ENCODE measurements around the gene CELSR1. TPM values are rescaled to one million over a fixed set of nuclear protein-coding genes. Genes with fewer than 3 reads are reported as not detected.

The CELSR1 gene
- total RNA-seq, 1 experiment from 2014 or later, result 19.6 TPM

GRCh38 chr22:46522797-46523196 lies 14.6 kb downstream of the CELSR1 start:
- H3K9ac ChIP-seq (ENCODE audit: low read length), result no peak overlapping the region
- no peaks in the 10 kb centered on the region for H3K36me3 ChIP-seq (ENCODE audit: control insufficient read depth in 1 of 2, insufficient read depth in 2 of 2, low read length in 2 of 2)
- intact Hi-C loops (cut with micrococcal nuclease), result no loop called here
- ATAC-seq (no peak), DNase-seq (ENCODE audit: low read depth, low spot score) (no peak)
- H3K4me3 ChIP-seq (replicated peaks in 1 of 2; ENCODE audit: low read depth in 1 of 2, low read length in 2 of 2), result no peak overlapping the region
- no peaks in the 10 kb centered on the region for H3K9me2 ChIP-seq (ENCODE audit: insufficient read depth)
- TF ChIP-seq CTCF (IDR thresholded peaks at IDR 0.05 in 2 of 3, conservative IDR thresholded peaks at IDR 0.05 in 1 of 3; ENCODE audit: borderline replicate concordance in 1 of 3, insufficient read depth in 1 of 3, low read depth in 2 of 3, low read length in 2 of 3) (no peak), YY1 (IDR thresholded peaks at IDR 0.05; ENCODE audit: extremely low read depth, insufficient replicate concordance, low read depth, low read length) (no peak), ZBTB33 (IDR thresholded peaks at IDR 0.05; ENCODE audit: extremely low read depth, insufficient replicate concordance, low read length) (no peak), SP1 (IDR thresholded peaks at IDR 0.05; ENCODE audit: low read depth) (no peak), RAD21 (IDR thresholded peaks at IDR 0.05; ENCODE audit: low read depth) (no peak), POLR2AphosphoS5 (IDR thresholded peaks at IDR 0.05; ENCODE audit: low read depth, low read length) (no peak), JUND (IDR thresholded peaks at IDR 0.05) (no peak), REST (IDR thresholded peaks at IDR 0.05; ENCODE audit: low read depth) (no peak), EGR1 (IDR thresholded peaks at IDR 0.05; ENCODE audit: low read depth) (no peak), EZH2 (IDR thresholded peaks at IDR 0.05) (no peak)
- ChIA-PET POLR2A (no interaction called here), RAD21 (ENCODE audit: low non-redundant PET in 1 of 2, low total read pairs in 2 of 2, uncharacterized antibody in 2 of 2, unreplicated experiment in 2 of 2) (no interaction called here), CTCF (no interaction called here)
- H4K20me1 ChIP-seq (ENCODE audit: insufficient read depth), result no peaks in the 10 kb centered on the region
- H3K27ac ChIP-seq (ENCODE audit: low read depth, low read length), result no peak overlapping the region
- H3K4me1 ChIP-seq (ENCODE audit: control insufficient read depth in 1 of 2, insufficient read depth in 2 of 2, low read length in 2 of 2), result peaks cover 9 to 24% of the 10 kb centered on the region in 2 experiments
- no peaks in the 10 kb centered on the region for H3K9me3 ChIP-seq (ENCODE audit: control insufficient read depth in 1 of 2, insufficient read depth in 1 of 2, low read depth in 1 of 2, low read length in 2 of 2)
- no peak overlapping the region for H3K4me2 ChIP-seq (ENCODE audit: low read length)
- peaks cover 6% of the 10 kb centered on the region; the same call in 1 of the 2 replicates for H3K79me2 ChIP-seq (ENCODE audit: insufficient read depth, low read length)
- H2AFZ ChIP-seq (ENCODE audit: low read depth, low read length, poor library complexity, severe bottlenecking), result no peak overlapping the region
- H3K27me3 ChIP-seq (ENCODE audit: insufficient read depth, low read length), result no peaks in the 10 kb centered on the region
- BruUV-seq (replicated peaks), result no TSS peak
